ENCODE results near the gene KCNIP4. TPM values are rescaled to one million over a fixed set of nuclear protein-coding genes. Genes with fewer than 3 reads are reported as not detected.
A peak's percentile ranks its signal among the peaks of the same experiment; 100 is the strongest.

KCNIP4 gene
- total and polyA plus RNA-seq, 8 donors = 0.05 TPM; not detected in 7

DNA sequence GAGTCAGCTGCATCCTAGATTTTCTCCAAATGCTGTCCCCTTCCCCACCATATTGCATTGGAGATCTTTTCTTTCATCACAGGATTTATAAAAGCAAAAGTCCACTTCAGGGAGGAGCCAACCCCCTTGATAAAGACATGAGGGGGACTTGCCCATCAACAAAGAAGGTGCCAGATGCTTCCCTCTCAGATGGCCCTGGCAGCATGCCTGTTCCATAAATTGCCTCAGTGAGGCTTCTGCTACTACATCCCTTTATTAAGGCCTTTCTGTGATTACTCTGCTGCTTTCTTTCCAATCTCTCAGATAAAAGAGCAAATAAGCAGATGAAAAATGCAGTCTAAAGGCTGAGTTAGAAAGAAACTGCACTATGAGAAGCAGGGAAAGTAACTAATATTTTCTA is 736.7 kb downstream of the KCNIP4 start:
- FAIRE-seq (no peak), DNase-seq (no peak)
- no peaks in the 10 kb centered on the region for H3K4me1 ChIP-seq

DNA sequence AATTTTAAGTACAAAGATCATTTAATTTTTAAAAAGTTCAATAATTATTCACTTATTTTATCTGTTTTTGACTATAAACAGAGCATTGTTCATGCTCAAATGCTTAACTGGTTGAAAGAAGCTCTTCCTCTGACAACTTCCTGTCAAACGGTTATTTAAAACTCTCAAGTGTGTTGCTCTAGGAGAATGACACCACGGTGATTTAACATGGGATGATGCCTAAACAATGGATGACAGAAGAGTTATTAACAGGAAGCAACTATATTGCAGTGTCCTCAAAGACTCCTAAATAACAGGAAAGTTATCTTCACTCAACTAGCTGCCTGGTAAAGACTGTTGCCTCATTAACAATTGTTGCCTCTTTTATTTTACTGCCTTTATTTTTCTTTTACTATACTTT is 738.7 kb downstream of the KCNIP4 start:
- TF ChIP-seq, protein P1, sequence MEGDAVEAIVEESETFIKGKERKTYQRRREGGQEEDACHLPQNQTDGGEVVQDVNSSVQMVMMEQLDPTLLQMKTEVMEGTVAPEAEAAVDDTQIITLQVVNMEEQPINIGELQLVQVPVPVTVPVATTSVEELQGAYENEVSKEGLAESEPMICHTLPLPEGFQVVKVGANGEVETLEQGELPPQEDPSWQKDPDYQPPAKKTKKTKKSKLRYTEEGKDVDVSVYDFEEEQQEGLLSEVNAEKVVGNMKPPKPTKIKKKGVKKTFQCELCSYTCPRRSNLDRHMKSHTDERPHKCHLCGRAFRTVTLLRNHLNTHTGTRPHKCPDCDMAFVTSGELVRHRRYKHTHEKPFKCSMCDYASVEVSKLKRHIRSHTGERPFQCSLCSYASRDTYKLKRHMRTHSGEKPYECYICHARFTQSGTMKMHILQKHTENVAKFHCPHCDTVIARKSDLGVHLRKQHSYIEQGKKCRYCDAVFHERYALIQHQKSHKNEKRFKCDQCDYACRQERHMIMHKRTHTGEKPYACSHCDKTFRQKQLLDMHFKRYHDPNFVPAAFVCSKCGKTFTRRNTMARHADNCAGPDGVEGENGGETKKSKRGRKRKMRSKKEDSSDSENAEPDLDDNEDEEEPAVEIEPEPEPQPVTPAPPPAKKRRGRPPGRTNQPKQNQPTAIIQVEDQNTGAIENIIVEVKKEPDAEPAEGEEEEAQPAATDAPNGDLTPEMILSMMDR (IDR thresholded peaks at IDR 0.05) = no peak
- ATAC-seq (no peak), FAIRE-seq (no peak), DNase-seq (no peak)
- Histone ChIP-seq H3K36me3 (no peaks in the 10 kb centered on the region), H3K4me3 (no peak overlapping the region), H3K9me3 (no peaks in the 10 kb centered on the region), H3K4me1 (no peaks in the 10 kb centered on the region), H3K27me3 (no peaks in the 10 kb centered on the region), H3K27ac (no peak overlapping the region)
- WGBS, 2 donors = 35 to 40% methylated on average over 2 of the region's 2 CpGs
- intact Hi-C loops (cut with DNase I) = no loop called here

More for the DNA sequence above, 736.7 kb downstream of the KCNIP4 start:
- intact Hi-C loops (cut with DNase I) = no loop called here
- Histone ChIP-seq H3K4me3 (no peak overlapping the region), H3K36me3 (no peaks in the 10 kb centered on the region), H3K27me3 (no peaks in the 10 kb centered on the region), H3K27ac (no peak overlapping the region), H3K9me3 (no peaks in the 10 kb centered on the region)
- ATAC-seq = no peak
- TF ChIP-seq, protein P1 (IDR thresholded peaks at IDR 0.05) = no peak

DNA sequence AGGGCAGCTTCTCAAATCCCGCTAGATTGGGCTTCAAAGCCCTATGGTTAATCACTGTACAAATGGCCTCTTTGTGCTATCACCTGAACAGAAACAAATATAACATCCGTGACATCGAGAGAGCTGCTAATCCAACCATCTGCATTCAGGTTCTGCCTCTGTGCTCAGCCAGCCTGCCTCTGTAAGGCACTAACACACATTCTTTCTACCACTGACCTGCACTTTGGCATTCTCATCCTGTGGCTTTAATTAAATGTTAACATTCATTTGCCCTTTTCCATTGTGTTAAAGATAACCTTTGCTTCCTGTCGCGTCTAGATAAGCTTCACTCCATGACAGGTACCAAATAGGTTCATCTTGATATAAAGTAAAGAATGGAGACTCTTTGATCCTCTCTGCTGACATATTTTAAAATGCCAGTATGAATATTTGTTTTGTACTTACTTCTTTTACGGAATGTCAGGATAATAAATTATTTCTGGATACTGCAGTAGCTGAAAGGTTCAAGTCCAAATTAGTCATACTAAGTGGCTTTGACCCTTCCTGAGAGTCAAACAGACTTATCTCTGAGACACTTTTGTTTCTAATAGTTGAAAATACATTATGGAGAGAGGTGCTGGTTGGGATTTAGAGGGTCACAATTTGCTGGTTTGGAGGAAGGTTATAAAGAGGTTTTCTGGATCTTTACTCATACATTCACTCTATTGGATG is 742.6 kb downstream of the KCNIP4 start:
- DNase-seq (no peak), ATAC-seq (peak in 1 of 4 donors; percentile 25), FAIRE-seq (no peak)
- no peaks in the 10 kb centered on the region for H3K4me1 ChIP-seq
- no peak overlapping the region for H3K4me3 ChIP-seq
- WGBS, 2 donors = 7% methylated on average over 6 of the region's 6 CpGs
- H3K36me3 ChIP-seq = no peaks in the 10 kb centered on the region
- no peaks in the 10 kb centered on the region for H3K27me3 ChIP-seq
- TF ChIP-seq, protein P1 (IDR thresholded peaks at IDR 0.05) = no peak
- no peaks in the 10 kb centered on the region for H3K9me3 ChIP-seq
- no peak overlapping the region for H3K27ac ChIP-seq
- intact Hi-C loops (cut with DNase I) = no loop called here

DNA sequence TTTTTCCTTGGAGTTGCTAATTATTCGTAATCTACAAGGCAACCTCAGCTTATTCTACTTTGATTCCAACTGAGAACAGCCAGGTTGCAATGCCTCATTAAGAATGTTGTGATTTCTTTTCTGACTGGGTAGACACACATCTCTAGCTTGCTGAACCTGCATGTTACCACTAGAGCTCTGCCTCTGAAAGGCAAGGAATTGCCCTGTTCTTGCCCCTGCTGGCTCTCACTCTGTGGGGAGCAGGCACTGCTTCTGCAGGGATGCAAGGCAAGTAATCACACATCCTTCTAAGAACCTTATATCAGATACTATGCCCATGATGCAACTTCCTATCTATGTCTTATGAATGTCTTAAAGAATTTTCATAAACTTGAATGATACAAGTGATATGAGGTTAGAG is 745.2 kb downstream of the KCNIP4 start:
- Histone ChIP-seq H3K27ac (no peak overlapping the region), H3K27me3 (no peaks in the 10 kb centered on the region), H3K4me3 (no peak overlapping the region), H3K36me3 (no peaks in the 10 kb centered on the region), H3K9me3 (no peaks in the 10 kb centered on the region), H3K4me1 (no peaks in the 10 kb centered on the region)
- DNase-seq (no peak), FAIRE-seq (no peak), ATAC-seq (no peak)
- intact Hi-C loops (cut with DNase I) = no loop called here
- TF ChIP-seq, protein P1 (IDR thresholded peaks at IDR 0.05) = no peak
- WGBS, 2 donors = 60 to 70% methylated on average over 1 of the region's 1 CpG

DNA sequence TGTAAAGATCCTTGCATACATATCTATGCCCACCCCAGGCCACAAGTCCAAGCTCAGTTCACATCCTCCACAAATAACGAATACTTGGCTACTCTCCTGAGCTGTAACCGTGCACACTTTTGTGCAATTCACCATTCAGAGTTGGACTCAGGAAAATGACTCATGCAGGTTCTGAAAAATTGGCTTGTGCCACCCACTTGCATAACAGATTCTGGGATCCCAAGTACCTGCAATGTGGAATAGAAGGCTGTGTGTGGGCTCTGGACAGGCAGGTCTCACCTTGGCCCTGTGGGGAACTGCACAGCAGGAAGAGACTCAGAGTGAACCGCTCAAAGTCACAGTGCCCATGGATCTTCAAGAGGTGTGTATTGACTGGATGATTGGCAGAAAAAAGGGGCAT is 745.6 kb downstream of the KCNIP4 start:
- Histone ChIP-seq H3K4me1 (no peaks in the 10 kb centered on the region), H3K27me3 (no peaks in the 10 kb centered on the region), H3K4me3 (no peak overlapping the region), H3K36me3 (no peaks in the 10 kb centered on the region), H3K9me3 (no peaks in the 10 kb centered on the region), H3K27ac (no peak overlapping the region)
- WGBS, 2 donors = 74 to 85% methylated on average over 3 of the region's 3 CpGs
- DNase-seq = no peak
- TF ChIP-seq, protein P1 (IDR thresholded peaks at IDR 0.05) = no peak
- no peak for FAIRE-seq
- ATAC-seq = no peak
- intact Hi-C loops (cut with DNase I) = no loop called here

Measured in pancreas (tissue), 10 donors.